ENCODE measurements around the gene CELF5.
"Not testable (repeated sequence)": the region's sequence is repeated elsewhere in the genome, so short reads cannot be mapped to it uniquely, and the experiment has no call there.

The CELF5 gene

DNA sequence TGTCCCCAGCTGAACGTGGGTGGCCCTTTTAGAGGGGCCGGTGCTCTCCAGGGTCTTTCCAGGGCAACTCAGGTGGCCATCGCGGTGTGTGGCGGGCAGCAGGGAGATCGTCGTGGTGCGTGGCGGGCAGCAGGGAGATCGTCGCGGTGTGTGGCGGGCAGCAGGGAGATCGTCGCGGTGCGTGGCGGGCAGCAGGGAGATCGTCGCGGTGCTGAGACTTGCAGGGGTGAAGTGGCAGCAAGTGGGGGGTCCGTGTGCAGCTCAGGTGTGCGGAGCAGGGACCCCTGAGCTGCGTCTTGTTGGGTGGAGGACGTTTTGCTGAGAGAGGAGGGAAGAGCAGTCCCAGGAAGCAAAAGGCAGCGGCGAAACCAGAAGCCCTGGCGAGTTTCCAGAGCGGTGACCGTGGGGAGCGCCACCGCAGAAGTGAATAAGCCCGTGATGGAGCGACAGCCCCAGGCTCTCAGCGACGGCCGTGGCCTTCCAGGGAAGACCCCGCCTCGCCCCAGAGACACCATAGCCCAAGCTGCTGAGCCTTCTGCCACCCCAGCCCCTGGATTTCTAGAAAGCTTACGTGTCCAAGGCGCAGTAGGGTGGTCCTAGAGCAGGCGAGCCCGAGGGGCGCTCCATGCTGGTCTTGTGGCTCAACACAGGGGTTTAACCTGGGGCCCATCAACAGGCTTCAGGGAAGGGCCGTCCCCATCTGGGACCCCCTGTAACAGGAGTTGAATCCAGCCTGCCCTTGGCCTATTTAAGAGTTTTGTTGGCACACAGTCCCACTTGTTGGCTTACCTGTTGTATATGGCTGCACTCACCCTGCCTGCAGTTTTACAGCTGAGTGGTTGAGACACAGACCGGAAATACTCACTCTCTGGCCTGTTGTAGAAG, 33.3 kb upstream of the CELF5 start:
- DNase-seq, result no peak

DNA sequence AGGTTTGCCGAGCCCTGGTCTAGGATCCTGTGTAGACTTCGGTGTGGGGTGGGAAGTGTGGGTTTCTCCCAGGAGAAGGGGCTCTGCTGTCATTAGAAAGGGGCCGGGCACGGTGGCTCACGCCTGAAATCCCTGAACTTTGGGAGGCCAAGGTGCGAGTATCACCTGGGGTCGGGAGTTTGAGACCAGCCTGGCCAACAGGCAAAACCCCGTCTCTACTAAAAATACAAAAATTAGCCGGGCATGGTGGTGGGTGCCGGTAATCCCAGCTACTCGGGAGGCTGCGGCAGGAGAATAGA, 32.7 kb upstream of the CELF5 start:
- not testable (repeated sequence) for DNase-seq

DNA sequence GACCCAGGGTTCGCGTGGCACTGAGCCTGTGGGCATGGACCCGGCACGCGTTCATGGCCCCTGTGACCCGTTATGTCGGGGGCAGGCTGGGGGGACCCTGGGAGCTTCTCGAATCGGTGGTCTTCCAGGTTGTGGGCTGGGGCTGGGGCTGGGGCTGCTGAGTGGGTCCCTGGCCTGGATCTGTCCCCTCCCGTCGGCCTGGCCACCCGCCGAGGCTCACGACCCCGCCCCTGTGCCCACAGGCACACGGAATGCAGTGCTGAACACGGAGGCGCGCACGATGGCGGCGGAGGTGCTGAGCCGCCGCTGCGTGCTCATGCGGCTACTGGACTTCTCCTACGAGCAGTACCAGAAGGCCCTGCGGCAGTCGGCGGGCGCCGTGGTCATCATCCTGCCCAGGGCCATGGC, 32.2 kb upstream of the CELF5 start:
- DNase-seq, result no peak

DNA sequence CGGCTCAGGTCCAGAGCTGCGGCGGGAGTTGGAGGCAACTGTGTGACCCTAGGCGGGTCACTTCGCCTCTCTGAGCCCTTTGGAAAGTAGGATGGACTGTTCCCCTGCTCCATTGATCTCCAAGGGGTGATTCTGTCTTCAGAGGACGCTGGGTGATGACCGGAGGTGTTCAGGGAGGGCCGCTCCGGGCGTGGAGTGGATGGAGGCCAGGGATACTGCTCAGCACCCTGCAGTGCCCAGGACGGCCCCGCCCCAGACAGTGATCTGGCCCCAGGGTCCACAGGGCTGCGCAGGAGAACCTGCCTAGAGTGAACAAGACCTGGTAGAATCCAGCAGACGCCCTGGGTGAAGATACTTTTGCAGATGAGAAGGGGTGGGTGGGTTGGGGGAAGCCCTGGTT, 31.8 kb upstream of the CELF5 start:
- no peak for DNase-seq

DNA sequence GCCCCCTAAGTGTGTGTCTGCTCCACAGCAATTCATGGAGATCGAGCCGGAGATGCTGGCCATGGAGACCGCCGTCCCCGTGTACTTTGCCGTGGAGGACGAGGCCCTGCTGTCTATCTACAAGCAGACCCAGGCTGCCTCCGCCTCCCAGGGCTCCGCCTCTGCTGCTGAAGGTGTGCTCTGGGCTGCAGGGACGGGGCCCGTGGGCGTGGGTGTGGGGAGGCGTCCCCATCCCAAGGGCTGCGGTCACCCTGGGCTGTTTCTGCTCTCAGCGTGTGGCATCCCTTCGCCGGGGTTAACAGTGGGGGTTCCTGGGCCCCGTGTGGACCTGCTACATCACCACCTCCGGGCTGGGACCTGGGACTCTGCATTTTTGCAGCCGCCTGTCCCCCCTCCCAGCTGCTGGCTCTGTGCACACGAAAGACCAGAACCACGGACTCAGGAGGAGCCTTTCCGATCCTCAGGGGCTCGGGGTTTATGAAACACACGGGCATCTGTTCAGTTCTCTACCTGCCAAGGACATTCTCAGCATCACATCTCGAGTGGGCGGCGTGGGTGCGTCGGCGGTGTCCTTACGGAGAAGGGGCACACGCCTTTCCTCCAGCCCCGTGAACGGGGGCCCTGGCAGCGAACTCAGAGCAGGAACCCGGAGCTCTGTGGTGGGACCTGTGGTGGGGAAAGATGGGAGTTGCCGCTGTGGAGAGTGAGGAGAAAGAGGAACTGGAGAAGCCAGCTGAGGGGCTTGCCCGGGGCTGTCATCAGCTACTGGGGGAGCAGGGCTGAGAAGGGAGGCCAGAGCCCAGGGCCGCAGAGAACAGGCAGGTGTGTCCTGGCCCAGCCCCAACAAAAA, 31.0 kb upstream of the CELF5 start:
- DNase-seq, result no peak

DNA sequence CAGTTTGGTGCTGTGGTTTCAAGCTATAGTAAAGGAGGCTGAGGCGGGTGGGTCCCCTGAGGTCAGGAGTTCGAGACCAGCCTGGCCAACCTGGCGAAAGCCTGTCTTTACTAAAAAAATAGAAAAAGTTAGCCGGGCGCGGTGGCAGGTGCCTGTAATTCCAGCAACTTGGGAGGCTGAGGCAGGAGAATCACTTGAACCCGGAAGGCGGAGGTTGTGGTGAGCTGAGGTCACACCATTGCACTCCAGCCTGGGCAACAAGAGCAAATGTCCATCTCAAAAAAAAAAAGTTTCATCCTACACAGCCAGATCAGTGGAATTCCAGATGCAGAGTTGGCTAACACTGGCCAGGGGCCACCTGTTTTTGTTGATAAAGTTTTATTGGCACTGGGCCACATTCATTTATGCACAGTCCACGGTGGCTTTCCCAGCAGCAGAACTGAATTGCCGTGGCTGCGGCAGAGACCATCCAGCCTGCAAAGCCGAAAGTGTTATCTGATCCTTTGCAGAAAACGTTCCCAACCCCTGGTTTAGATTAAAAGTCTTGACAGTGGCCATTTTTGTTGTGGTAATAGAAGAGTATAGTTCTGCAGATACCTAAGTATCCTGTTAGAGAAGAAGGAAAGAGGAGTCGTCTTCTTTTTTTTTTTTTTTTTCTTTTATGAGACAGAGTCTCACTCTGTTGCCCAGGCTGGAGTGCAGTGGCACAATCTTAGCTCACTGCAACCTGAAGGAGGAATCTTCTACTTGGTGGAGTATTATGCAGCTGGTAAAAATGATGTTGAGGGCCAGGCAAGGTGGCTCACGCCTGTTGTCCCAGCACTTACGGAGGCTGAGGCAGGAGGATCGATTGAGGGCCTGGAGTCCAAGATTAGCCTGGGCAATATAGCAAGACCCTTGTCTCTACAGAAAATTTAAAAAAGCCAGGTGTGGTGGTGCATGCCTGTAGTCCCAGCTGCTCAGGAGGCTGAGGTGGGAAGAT, 30.1 kb upstream of the CELF5 start:
- DNase-seq, result no peak

DNA sequence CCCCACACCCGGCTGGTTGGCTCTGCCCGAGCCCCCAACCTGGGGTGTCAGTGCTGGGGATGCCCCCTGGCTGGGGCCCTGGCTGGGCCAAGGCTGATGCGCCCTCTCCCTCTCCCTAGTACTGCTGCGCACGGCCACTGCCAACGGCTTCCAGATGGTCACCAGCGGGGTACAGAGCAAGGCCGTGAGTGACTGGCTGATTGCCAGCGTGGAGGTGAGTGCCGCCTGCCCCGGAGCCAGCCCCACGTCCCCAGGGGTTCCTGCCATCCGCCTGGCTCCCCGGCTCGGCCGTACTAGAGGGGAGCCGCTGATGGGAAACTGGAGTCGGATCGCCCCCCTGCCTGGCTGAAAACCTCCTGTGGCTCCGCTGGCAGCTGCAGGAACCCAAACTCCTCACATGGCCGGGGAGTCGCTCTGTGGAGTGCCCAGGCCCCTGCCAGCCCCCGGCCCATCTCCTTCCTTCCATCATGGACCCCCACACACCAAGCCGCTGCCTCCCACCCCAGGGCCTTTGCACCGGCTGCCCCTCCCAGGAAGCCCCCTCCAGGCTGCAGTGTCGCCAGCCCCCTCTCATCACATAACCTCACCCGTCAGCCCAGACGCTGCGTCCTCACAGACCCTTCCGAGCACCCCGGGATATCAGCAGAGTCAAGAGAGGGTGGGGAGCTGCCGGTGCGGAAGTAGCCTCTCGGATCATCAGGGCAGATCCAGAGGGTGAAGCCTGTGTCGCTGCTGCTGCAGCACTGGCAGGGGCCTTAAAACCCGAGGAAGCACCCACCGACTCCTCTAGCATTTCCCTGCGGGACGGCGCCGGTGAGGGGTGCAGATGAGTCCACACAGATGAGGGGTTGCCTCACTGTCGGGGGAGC, 28.2 kb upstream of the CELF5 start:
- DNase-seq, result no peak

DNA sequence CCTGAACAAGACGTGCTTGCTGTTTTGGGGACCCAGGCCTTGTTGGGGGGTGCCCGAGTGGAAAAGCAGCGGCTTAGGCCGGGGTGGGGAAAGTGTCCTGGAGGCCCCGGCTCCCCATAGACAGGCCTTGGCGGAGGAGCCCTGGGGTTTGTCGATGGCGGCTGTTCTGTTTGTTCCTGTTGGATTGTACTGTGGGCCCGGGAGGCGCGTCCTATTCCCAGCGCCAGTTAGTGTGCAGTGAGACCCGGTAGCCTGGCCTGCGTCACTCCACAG, 27.6 kb upstream of the CELF5 start:
- DNase-seq, result no peak

DNA sequence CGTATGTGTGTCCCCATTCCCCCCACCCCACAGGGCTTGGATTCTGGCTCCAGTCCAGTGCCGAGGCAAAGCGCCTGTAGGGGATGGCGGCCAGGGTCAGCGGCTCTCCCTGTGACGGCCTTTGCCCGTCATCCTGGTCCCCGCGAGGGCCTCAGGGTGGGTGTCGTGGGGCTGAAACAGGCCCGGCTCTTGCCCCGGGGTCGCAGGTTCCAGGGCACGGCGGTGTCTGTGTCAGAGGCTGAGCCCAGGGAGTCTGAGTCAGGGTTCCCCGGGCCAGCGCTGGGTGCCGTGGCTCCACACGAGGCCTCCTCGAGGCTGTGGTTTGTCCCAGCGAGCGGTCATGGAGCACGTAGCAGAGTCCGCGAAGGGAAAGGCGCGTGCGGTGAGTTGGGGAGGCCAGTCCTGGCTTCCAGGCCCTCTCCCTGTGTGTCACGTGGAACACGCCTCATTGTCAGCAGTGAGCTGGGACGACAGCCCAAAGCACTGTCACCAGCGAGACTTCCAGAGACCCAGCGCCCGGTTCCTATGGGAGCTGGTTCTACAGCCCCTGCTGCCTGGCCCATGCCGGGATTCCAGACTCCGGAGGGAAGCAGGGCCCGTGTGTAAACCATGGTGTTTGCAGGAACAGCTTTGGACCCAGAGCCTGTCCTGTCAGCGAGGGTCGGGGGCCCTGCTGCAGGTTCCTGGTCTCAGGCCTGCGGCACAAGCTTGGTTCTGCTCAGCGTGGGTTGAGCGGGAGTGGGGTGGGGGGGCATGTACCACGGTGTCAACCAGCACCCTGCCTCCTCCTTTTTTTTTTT, 25.4 kb upstream of the CELF5 start:
- DNase-seq, result no peak

DNA sequence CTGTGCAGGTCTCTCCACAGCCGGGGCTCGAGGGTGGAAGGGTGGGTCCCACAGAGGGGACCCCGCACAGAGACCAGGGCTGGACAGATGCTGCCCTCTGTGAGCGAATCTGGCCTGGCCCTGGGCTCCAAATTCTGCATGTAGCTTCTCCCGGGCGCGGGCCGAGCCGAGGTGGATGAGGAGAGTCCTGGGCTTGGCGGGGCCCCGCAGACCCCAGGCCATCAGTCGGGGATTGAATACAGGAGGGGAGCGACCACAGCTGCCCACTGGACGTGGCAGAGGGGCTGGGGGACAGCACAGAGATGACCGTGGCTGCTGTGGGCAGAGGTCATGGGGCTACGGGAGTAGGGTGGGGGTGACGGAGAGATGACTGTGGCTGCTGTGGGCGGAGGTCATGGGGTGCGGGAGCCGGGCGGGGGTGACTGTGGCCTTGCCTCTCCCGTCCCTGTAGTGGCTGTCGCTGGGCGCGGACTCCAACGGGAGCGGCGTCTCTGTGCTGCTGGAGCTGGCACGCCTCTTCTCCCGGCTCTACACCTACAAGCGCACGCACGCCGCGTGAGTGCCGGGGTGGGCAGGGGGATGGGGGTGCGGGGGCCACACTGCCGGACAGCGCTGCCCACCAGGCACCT, 23.3 kb upstream of the CELF5 start:
- DNase-seq, result no peak

DNA sequence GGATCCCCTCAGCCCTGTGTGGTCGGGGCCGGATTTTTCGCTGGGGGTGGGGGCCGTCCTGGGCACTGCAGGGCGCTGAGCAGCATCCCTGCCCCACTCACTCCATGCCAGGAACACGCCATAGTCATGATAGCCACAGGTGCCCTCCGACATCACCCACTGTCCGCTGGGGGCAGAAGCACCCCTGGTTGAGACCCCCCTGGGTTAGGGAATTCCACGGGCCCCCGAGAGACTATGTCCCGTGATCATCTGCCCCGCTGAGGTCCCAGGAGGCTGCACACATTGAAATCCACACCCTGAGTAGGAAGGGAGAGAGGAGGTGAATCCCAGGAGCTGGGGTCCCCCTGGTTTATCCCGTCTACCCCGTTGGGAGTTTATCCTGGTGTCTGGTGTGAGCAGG, 22.6 kb upstream of the CELF5 start:
- no peak for DNase-seq

DNA sequence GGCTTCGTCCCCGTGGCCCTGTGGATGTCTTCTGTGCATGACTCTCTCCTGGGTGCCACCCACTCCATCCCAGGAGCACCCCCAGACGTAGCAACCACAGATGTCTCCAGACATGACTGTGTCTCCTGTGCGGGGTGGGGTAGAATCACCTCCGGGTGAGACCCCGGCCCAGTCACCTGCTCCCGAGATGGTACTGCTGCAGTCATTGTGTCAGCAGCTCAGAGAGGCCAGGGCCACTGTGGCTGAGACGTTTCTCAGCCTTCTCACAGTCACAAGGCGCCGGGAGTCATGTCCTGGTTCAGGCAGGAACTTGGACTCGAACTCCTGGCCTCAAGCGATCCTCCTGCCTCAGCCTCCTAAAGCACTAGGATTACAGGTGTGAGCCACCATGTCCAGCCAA, 22.1 kb upstream of the CELF5 start:
- DNase-seq, result no peak

DNA sequence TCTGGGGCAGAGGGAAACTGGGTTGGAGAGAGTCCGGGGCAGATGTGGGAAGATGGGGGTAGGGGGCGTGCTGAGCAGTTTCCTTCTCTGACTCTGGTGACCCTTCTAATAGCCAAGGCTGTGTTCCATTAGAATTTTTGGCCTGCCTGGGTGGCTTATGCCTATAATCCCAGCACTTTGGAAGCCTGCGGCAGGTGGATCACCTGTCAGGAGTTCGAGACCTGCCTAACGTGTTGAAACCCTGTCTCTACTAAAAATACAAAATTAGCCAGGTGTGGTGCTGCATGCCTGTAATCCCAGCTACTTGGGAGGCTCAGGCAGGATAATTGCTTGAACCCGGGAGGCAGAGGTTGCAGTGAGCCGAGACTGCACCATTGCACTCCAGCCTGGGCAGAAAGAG, 21.6 kb upstream of the CELF5 start:
- not testable (repeated sequence) for DNase-seq

DNA sequence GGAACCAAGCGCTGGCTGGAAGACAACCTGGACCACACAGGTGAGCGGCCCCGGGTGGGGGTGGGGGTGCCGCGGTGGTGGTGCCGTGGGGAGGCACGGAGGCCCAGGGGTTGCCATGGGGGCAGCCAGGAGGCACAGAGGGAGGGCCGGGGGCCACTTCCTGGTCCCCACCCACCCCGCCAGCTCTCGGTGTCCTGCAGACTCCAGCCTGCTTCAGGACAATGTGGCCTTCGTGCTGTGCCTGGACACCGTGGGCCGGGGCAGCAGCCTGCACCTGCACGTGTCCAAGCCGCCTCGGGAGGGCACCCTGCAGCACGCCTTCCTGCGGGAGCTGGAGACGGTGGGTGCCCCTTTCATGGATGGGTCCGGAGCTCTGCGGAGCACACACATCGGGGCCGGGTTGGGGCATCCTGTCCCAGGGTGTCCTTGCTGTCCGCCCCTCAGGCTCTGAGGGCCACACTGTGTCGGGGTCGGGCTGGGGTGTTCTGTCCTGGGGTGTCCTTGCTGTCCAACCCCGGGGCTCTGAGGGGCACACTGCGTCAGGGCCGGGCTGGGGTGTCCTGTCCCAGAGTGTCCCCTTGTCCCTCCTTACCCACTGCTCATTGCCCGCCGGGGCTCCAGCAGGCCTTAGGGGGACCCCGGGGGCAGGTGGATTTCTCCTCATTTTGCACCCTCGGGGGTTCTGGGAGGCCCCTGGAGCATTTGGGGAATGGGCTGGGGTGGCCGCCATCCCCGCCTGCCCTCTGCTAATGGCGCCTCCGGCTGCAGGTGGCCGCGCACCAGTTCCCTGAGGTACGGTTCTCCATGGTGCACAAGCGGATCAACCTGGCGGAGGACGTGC, 20.4 kb upstream of the CELF5 start:
- DNase-seq, result no peak

DNA sequence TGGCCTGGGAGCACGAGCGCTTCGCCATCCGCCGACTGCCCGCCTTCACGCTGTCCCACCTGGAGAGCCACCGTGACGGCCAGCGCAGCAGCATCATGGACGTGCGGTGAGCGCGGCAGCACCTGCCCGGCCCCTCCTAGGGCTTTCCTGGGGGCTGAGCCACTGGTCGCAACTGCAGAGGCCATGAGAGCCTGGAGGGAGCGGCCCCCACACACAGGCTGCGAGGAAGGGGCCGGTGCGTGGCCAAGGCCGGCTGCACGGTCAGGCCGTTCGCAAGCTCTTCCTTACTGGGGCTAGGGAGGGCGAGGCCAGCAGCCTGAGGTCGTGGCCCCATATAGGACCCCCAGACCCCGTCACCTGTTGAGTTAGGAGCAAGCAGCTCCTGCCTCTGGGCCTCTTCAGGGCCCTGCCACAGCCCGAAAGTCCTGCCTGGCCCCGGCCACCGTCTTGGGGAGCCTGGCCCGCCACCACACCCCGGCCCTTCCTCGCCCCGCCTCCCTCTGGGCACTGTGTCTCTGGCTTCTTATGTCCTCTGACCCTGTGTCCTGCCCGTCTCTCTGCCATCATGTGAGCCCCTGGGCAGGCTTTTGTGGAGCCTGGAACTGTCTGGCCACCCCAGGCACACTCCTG, 19.7 kb upstream of the CELF5 start:
- DNase-seq, result no peak

DNA sequence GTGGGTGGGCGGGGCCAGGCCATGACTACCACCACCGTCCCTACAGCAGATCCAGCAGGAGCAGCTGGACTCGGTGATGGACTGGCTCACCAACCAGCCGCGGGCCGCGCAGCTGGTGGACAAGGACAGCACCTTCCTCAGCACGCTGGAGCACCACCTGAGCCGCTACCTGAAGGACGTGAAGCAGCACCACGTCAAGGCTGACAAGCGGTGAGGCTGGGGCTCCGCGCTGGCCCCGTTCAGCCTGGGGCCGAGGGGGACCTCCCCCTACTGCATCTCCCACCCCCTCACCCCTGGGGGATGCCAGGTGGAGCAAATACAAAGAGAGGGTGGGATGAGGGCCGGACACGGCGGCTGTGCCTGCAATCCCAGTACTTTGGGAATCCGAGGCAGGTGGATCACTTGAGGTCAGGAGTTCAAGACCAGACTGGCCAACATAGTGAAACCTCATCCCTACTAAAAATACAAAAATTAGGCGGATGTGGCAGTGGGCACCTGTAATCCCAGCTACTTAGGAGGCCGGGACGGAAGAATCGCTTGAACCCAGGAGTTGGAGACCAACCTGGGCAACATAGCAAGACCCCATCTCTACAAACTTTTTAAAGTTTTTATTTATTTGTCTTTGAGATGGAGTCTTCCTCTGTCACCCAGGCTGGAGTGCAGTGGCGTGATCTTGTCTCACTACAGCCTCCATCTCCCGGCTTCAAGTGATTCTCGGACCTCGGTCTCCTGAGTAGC, 18.1 kb upstream of the CELF5 start:
- no peak for DNase-seq

DNA sequence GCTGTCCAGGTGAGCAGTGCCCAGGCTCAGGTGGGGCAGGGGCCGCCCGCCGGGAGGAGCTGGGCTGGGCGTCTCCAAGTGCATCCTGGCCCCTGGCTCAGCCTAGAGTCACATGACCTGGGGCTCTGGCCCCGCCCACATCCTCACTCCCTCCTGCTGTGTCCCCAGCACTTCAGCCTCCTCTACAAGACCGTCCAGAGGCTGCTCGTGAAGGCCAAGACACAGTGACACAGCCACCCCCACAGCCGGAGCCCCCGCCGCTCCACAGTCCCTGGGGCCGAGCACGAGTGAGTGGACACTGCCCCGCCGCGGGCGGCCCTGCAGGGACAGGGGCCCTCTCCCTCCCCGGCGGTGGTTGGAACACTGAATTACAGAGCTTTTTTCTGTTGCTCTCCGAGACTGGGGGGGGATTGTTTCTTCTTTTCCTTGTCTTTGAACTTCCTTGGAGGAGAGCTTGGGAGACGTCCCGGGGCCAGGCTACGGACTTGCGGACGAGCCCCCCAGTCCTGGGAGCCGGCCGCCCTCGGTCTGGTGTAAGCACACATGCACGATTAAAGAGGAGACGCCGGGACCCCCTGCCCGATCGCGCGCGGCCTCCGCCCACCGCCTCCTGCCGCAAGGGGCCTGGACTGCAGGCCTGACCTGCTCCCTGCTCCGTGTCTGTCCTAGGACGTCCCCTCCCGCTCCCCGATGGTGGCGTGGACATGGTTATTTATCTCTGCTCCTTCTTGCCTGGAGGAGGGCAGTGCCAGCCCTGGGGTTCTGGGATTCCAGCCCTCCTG, 16.8 kb upstream of the CELF5 start:
- no peak for DNase-seq

Data from NCI-H82 (cell line).